ENCODE measurements around the gene DIP2C.

The DIP2C gene

GRCh38 chr10:260819-261429, 428.5 kb downstream of the DIP2C start:
- FAIRE-seq (no peak), DNase-seq (ENCODE audit: insufficient read length) (no peak)
- no peak for TF ChIP-seq TAF1 (IDR thresholded peaks at IDR 0.05; ENCODE audit: borderline replicate concordance, low read depth, low read length)
- no peak for TF ChIP-seq POLR2AphosphoS5 (IDR thresholded peaks at IDR 0.05; ENCODE audit: low read depth, low read length)
- no peak for TF ChIP-seq POLR2A (IDR thresholded peaks at IDR 0.05; ENCODE audit: low read depth, low read length)

- TF ChIP-seq POLR2AphosphoS5 (IDR thresholded peaks at IDR 0.05; ENCODE audit: low read depth, low read length) (no peak), POLR2A (IDR thresholded peaks at IDR 0.05; ENCODE audit: low read depth, low read length) (no peak), TAF1 (IDR thresholded peaks at IDR 0.05; ENCODE audit: borderline replicate concordance, low read depth, low read length) (no peak)
- no peak for FAIRE-seq
- DNase-seq (ENCODE audit: insufficient read length): no peak
Measured at GRCh38 chr10:251982-252582, 437.4 kb downstream of the DIP2C start.

GRCh38 chr10:248307-248706, 441.2 kb downstream of the DIP2C start:
- FAIRE-seq (no peak), DNase-seq (ENCODE audit: insufficient read length) (no peak)
- TF ChIP-seq POLR2AphosphoS5 (IDR thresholded peaks at IDR 0.05; ENCODE audit: low read depth, low read length) (no peak), POLR2A (IDR thresholded peaks at IDR 0.05; ENCODE audit: low read depth, low read length) (no peak), TAF1 (IDR thresholded peaks at IDR 0.05; ENCODE audit: borderline replicate concordance, low read depth, low read length) (no peak)

GRCh38 chr10:247480-247879, 442.0 kb downstream of the DIP2C start:
- TF ChIP-seq POLR2A (IDR thresholded peaks at IDR 0.05; ENCODE audit: low read depth, low read length) (no peak), TAF1 (IDR thresholded peaks at IDR 0.05; ENCODE audit: borderline replicate concordance, low read depth, low read length) (no peak), POLR2AphosphoS5 (IDR thresholded peaks at IDR 0.05; ENCODE audit: low read depth, low read length) (no peak)
- no peak for DNase-seq (ENCODE audit: insufficient read length)
- no peak for FAIRE-seq

GRCh38 chr10:246431-246830, 443.0 kb downstream of the DIP2C start:
- TF ChIP-seq POLR2A (IDR thresholded peaks at IDR 0.05; ENCODE audit: low read depth, low read length) (no peak), POLR2AphosphoS5 (IDR thresholded peaks at IDR 0.05; ENCODE audit: low read depth, low read length) (no peak), TAF1 (IDR thresholded peaks at IDR 0.05; ENCODE audit: borderline replicate concordance, low read depth, low read length) (no peak)
- no peak for FAIRE-seq
- no peak for DNase-seq (ENCODE audit: insufficient read length)

- FAIRE-seq: no peak
- TF ChIP-seq POLR2A (IDR thresholded peaks at IDR 0.05; ENCODE audit: low read depth, low read length) (no peak), TAF1 (IDR thresholded peaks at IDR 0.05; ENCODE audit: borderline replicate concordance, low read depth, low read length) (no peak), POLR2AphosphoS5 (IDR thresholded peaks at IDR 0.05; ENCODE audit: low read depth, low read length) (no peak)
- no peak for DNase-seq (ENCODE audit: insufficient read length)
Measured at GRCh38 chr10:244227-244626, 445.2 kb downstream of the DIP2C start.

GRCh38 chr10:241966-242643, 447.4 kb downstream of the DIP2C start:
- DNase-seq (ENCODE audit: insufficient read length): no peak
- FAIRE-seq: no peak
- no peak for TF ChIP-seq POLR2AphosphoS5 (IDR thresholded peaks at IDR 0.05; ENCODE audit: low read depth, low read length)
- TF ChIP-seq TAF1 (IDR thresholded peaks at IDR 0.05; ENCODE audit: borderline replicate concordance, low read depth, low read length): no peak
- TF ChIP-seq POLR2A (IDR thresholded peaks at IDR 0.05; ENCODE audit: low read depth, low read length): no peak

GRCh38 chr10:241451-241850, 448.0 kb downstream of the DIP2C start:
- no peak for FAIRE-seq
- TF ChIP-seq POLR2AphosphoS5 (IDR thresholded peaks at IDR 0.05; ENCODE audit: low read depth, low read length) (no peak), POLR2A (IDR thresholded peaks at IDR 0.05; ENCODE audit: low read depth, low read length) (no peak), TAF1 (IDR thresholded peaks at IDR 0.05; ENCODE audit: borderline replicate concordance, low read depth, low read length) (no peak)
- DNase-seq (ENCODE audit: insufficient read length): no peak

- DNase-seq (ENCODE audit: insufficient read length): no peak
- TF ChIP-seq POLR2A (IDR thresholded peaks at IDR 0.05; ENCODE audit: low read depth, low read length) (no peak), POLR2AphosphoS5 (IDR thresholded peaks at IDR 0.05; ENCODE audit: low read depth, low read length) (no peak), TAF1 (IDR thresholded peaks at IDR 0.05; ENCODE audit: borderline replicate concordance, low read depth, low read length) (no peak)
- FAIRE-seq: no peak
Measured at GRCh38 chr10:239109-239508, 450.4 kb downstream of the DIP2C start.

GRCh38 chr10:235915-236314, 453.6 kb downstream of the DIP2C start:
- FAIRE-seq (no peak), DNase-seq (ENCODE audit: insufficient read length) (no peak)
- TF ChIP-seq POLR2A (IDR thresholded peaks at IDR 0.05; ENCODE audit: low read depth, low read length) (no peak), TAF1 (IDR thresholded peaks at IDR 0.05; ENCODE audit: borderline replicate concordance, low read depth, low read length) (no peak), POLR2AphosphoS5 (IDR thresholded peaks at IDR 0.05; ENCODE audit: low read depth, low read length) (no peak)

GRCh38 chr10:234708-235406, 454.6 kb downstream of the DIP2C start:
- TF ChIP-seq POLR2A (IDR thresholded peaks at IDR 0.05; ENCODE audit: low read depth, low read length) (no peak), POLR2AphosphoS5 (IDR thresholded peaks at IDR 0.05; ENCODE audit: low read depth, low read length) (no peak), TAF1 (IDR thresholded peaks at IDR 0.05; ENCODE audit: borderline replicate concordance, low read depth, low read length) (no peak)
- FAIRE-seq: no peak
- DNase-seq (ENCODE audit: insufficient read length): no peak

All from GM12892 (cell line).